HEK293 (cell line): ENCODE data around the gene ACADVL.

ENCODE experiments used
- CTCF ChIA-PET: fragments of 350-600 bp; formaldehyde crosslinking; extraction: SDS; loops from one replicate; lab custom pipeline; 2021; ENCODE audit warnings: antibody characterized with exemption; lab: Yijun Ruan, JAX
- POLR2A ChIA-PET: fragments of 300-600 bp; formaldehyde crosslinking; extraction: SDS; loops from one replicate; lab custom pipeline; 2020; ENCODE audit warnings: antibody characterized with exemption, inconsistent platforms; lab: Yijun Ruan, JAX
- H3K27ac ChIP-seq: fragments of 200-500 bp; sonication (Bioruptor generic); 2 replicates; pipeline ENCODE4 v1.5.1; 2014; ENCODE audit warnings: low read depth, low read length, control low read depth, inconsistent platforms; ENCODE audit errors: extremely low read depth
- H3K36me3 ChIP-seq, 2 experiments: fragments of 200-500 bp in 1 of 2; sonication (Bioruptor generic) in 1 of 2; 1 replicate in 1 of 2; 2 replicates in 1 of 2; pipeline ENCODE4 v1.5.1; 2014 to 2017; ENCODE audit warnings: inconsistent platforms in 2 of 2, low read length in 2 of 2; ENCODE audit not compliant: control insufficient read depth in 2 of 2, insufficient read depth in 1 of 2
- H3K4me1 ChIP-seq: fragments of 200-500 bp; sonication (Bioruptor generic); 2 replicates; pipeline ENCODE4 v1.5.1; 2014; ENCODE audit warnings: mild to moderate bottlenecking, low read length, inconsistent platforms; ENCODE audit not compliant: control insufficient read depth, insufficient read depth
- H3K4me3 ChIP-seq: 2 replicates; pipeline ENCODE4 v1.5.1; 2011; ENCODE audit warnings: low read depth, mild to moderate bottlenecking, control low read depth, low read length, moderate library complexity
- H3K9me3 ChIP-seq: fragments of 200-500 bp; sonication (Bioruptor generic); 2 replicates; pipeline ENCODE4 v1.5.1; 2014; ENCODE audit warnings: low read depth, low read length, inconsistent platforms; ENCODE audit not compliant: control insufficient read depth, insufficient read depth
- EGR2 ChIP-seq: fragments of 450-650 bp; formaldehyde crosslinking; IDR thresholded peaks from 2 replicates; pipeline ENCODE4 v1.5.1; 2016; ENCODE audit warnings: low read depth, missing biosample characterization, missing genetic modification characterization
- HIC1 ChIP-seq: fragments of 450-650 bp; formaldehyde crosslinking; IDR thresholded peaks from 2 replicates; pipeline ENCODE4 v1.5.1; 2016; ENCODE audit warnings: missing biosample characterization, missing genetic modification characterization
- IKZF3 ChIP-seq: fragments of 450-650 bp; IDR thresholded peaks from 2 replicates; pipeline ENCODE4 v1.5.0; 2018; ENCODE audit warnings: missing biosample characterization, mild to moderate bottlenecking, missing genetic modification characterization, moderate library complexity
- INSM2 ChIP-seq: fragments of 450-650 bp; formaldehyde crosslinking; IDR thresholded peaks from 2 replicates; pipeline ENCODE4 v1.5.1; 2016; ENCODE audit warnings: missing biosample characterization, missing genetic modification characterization
- KLF16 ChIP-seq: fragments of 450-650 bp; formaldehyde crosslinking; IDR thresholded peaks from 2 replicates; pipeline ENCODE4 v1.5.1; 2017; ENCODE audit warnings: missing biosample characterization, missing genetic modification characterization
- OSR2 ChIP-seq: fragments of 450-650 bp; formaldehyde crosslinking; IDR thresholded peaks from 2 replicates; pipeline ENCODE4 v1.5.1; 2016; ENCODE audit warnings: missing biosample characterization, missing genetic modification characterization
- ZBTB17 ChIP-seq: fragments of 450-650 bp; formaldehyde crosslinking; IDR thresholded peaks from 2 replicates; pipeline ENCODE4 v1.5.1; 2016; ENCODE audit warnings: missing biosample characterization, missing genetic modification characterization
- ZBTB20 ChIP-seq: fragments of 450-650 bp; formaldehyde crosslinking; IDR thresholded peaks from 2 replicates; pipeline ENCODE4 v1.5.1; 2016; ENCODE audit warnings: missing biosample characterization, missing genetic modification characterization
- ZBTB21 ChIP-seq: fragments of 450-650 bp; formaldehyde crosslinking; IDR thresholded peaks from 2 replicates; pipeline ENCODE4 v1.5.1; 2017; ENCODE audit warnings: missing biosample characterization, missing genetic modification characterization
- ZBTB8A ChIP-seq: fragments of 450-650 bp; formaldehyde crosslinking; IDR thresholded peaks from 2 replicates; pipeline ENCODE4 v1.5.1; 2016; ENCODE audit warnings: missing biosample characterization, missing genetic modification characterization
- ZFHX2 ChIP-seq: fragments of 450-650 bp; formaldehyde crosslinking; conservative IDR thresholded peaks from 2 replicates; pipeline ENCODE4 v1.5.1; 2016; ENCODE audit warnings: missing biosample characterization, missing genetic modification characterization
- ZFP41 ChIP-seq: fragments of 450-650 bp; formaldehyde crosslinking; IDR thresholded peaks from 2 replicates; pipeline ENCODE4 v1.5.1; 2016; ENCODE audit warnings: missing biosample characterization, missing genetic modification characterization, borderline replicate concordance
- ZNF341 ChIP-seq: fragments of 450-650 bp; formaldehyde crosslinking; IDR thresholded peaks from 2 replicates; pipeline ENCODE4; 2016; ENCODE audit warnings: low read depth, missing biosample characterization, missing genetic modification characterization
- ZNF366 ChIP-seq: fragments of 450-650 bp; formaldehyde crosslinking; conservative IDR thresholded peaks from 2 replicates; pipeline ENCODE4 v1.5.1; 2016; ENCODE audit warnings: missing biosample characterization, missing genetic modification characterization
- ZNF37A ChIP-seq: fragments of 450-650 bp; IDR thresholded peaks from 2 replicates; pipeline ENCODE4 v1.5.1; 2018; ENCODE audit warnings: missing biosample characterization, missing genetic modification characterization
- ZNF416 ChIP-seq: fragments of 450-650 bp; formaldehyde crosslinking; IDR thresholded peaks from 2 replicates; pipeline ENCODE4 v1.5.1; 2016; ENCODE audit warnings: missing biosample characterization, missing genetic modification characterization
- ZNF600 ChIP-seq: fragments of 450-650 bp; formaldehyde crosslinking; IDR thresholded peaks from 2 replicates; pipeline ENCODE4 v1.5.1; 2016; ENCODE audit warnings: missing biosample characterization, missing genetic modification characterization
- ZNF629 ChIP-seq: fragments of 450-650 bp; formaldehyde crosslinking; IDR thresholded peaks from 2 replicates; pipeline ENCODE4 v1.5.1; 2017; ENCODE audit warnings: missing biosample characterization, missing genetic modification characterization
- ZNF658 ChIP-seq: fragments of 450-650 bp; formaldehyde crosslinking; IDR thresholded peaks from 2 replicates; pipeline ENCODE4; 2016; ENCODE audit warnings: missing biosample characterization, missing genetic modification characterization
- ZSCAN23 ChIP-seq: fragments of 450-650 bp; formaldehyde crosslinking; IDR thresholded peaks from 2 replicates; pipeline ENCODE4 v1.5.1; 2016; ENCODE audit warnings: missing biosample characterization, missing genetic modification characterization
- TF ChIP-seq, protein P1 (sequence below): fragments of 450-650 bp; formaldehyde crosslinking; IDR thresholded peaks from 2 replicates; pipeline ENCODE4 v1.5.1; 2016; ENCODE audit warnings: missing biosample characterization, missing genetic modification characterization
- TF ChIP-seq, protein P2 (sequence below): fragments of 450-650 bp; formaldehyde crosslinking; IDR thresholded peaks from 2 replicates; pipeline ENCODE4 v1.5.1; 2016; ENCODE audit warnings: missing biosample characterization, missing genetic modification characterization
- TF ChIP-seq, protein P3 (sequence below): sonication (generic); formaldehyde crosslinking; IDR thresholded peaks from 2 replicates; pipeline ENCODE4 v1.8.1; 2022; ENCODE audit warnings: mild to moderate bottlenecking, moderate library complexity, missing genetic modification reagents
- TF ChIP-seq, protein P4 (sequence below): fragments of 450-650 bp; formaldehyde crosslinking; IDR thresholded peaks from 2 replicates; pipeline ENCODE4 v1.5.1; 2017; ENCODE audit warnings: missing biosample characterization, missing genetic modification characterization

The ACADVL gene

GRCh38 chr17:7214300-7215135 is 5.2 kb upstream of the ACADVL start (continued):
- TF ChIP-seq INSM2 (peak; percentile 24; the same call in 1 of the 2 replicates), ZNF629 (peak; percentile 68; the same call in 1 of the 2 replicates), ZNF658 (tag by site-specific recombination) (no peak), OSR2 (tag by site-specific recombination) (peak; percentile 58), KLF16 (tag by site-specific recombination) (peak; percentile 78), EGR2 (tag by site-specific recombination) (peak; percentile 95), ZSCAN23 (tag by site-specific recombination) (no peak; the same call in 1 of the 2 replicates), ZNF341 (peak; percentile 50), ZBTB8A (tag by site-specific recombination) (no peak)
- TF ChIP-seq, all 188 proteins: peak for 44

GRCh38 chr17:7215136-7215638 is 4.6 kb upstream of the ACADVL start:
- ChIA-PET POLR2A (interaction anchor here (0.8 to 2.7 kb wide), 8 partner anchors 8 to 642 kb away, joined by 3 to 10 read pairs (median 4); partner anchors contain the start of genes DVL2, GABARAP, NAA38 and PHF23), CTCF (interaction anchor here (1.2 to 2.3 kb wide), 4 partner anchors 8 to 169 kb away, joined by 7 to 12 read pairs (median 9); no protein-coding TSS in a partner anchor)
- no peaks in the 10 kb centered on the region for H3K9me3 ChIP-seq
- no peaks in the 10 kb centered on the region for H3K36me3 ChIP-seq
- peaks cover 11% of the 10 kb centered on the region for H3K4me1 ChIP-seq
- no peak for TF ChIP-seq ZFP41 (tag by site-specific recombination)
- TF ChIP-seq, protein P1, sequence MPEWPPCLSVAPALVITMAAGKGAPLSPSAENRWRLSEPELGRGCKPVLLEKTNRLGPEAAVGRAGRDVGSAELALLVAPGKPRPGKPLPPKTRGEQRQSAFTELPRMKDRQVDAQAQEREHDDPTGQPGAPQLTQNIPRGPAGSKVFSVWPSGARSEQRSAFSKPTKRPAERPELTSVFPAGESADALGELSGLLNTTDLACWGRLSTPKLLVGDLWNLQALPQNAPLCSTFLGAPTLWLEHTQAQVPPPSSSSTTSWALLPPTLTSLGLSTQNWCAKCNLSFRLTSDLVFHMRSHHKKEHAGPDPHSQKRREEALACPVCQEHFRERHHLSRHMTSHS (tag by site-specific recombination): no peak
- TF ChIP-seq ZBTB20 (tag by site-specific recombination): peak; percentile 96
- no peak for TF ChIP-seq HIC1 (tag by site-specific recombination)
- peak; percentile 7; the same call in 1 of the 2 replicates for TF ChIP-seq IKZF3 (tag by site-specific recombination)
- TF ChIP-seq, protein P2, sequence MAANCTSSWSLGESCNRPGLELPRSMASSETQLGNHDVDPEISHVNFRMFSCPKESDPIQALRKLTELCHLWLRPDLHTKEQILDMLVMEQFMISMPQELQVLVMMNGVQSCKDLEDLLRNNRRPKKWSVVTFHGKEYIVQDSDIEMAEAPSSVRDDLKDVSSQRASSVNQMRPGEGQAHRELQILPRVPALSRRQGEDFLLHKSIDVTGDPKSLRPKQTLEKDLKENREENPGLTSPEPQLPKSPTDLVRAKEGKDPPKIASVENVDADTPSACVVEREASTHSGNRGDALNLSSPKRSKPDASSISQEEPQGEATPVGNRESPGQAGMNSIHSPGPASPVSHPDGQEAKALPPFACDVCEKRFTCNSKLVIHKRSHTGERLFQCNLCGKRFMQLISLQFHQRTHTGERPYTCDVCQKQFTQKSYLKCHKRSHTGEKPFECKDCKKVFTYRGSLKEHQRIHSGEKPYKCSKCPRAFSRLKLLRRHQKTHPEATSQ (tag by site-specific recombination): no peak
- peak; percentile 44; the same call in 1 of the 2 replicates for TF ChIP-seq ZNF600 (tag by site-specific recombination)
- no peak for TF ChIP-seq ZNF366 (tag by site-specific recombination)
- no peak for TF ChIP-seq ZBTB21 (tag by site-specific recombination)
- TF ChIP-seq, protein P3, sequence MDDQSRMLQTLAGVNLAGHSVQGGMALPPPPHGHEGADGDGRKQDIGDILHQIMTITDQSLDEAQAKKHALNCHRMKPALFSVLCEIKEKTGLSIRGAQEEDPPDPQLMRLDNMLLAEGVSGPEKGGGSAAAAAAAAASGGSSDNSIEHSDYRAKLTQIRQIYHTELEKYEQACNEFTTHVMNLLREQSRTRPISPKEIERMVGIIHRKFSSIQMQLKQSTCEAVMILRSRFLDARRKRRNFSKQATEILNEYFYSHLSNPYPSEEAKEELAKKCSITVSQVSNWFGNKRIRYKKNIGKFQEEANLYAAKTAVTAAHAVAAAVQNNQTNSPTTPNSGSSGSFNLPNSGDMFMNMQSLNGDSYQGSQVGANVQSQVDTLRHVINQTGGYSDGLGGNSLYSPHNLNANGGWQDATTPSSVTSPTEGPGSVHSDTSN (CRISPR knock-in tag): 0 out of 2 replicates have a peak, but pooled peaks have one; percentile 23
- peak; percentile 70; the same call in 1 of the 2 replicates for TF ChIP-seq ZBTB17 (tag by site-specific recombination)
- peak; percentile 38 for TF ChIP-seq ZFHX2 (tag by site-specific recombination)
- TF ChIP-seq EGR2 (tag by site-specific recombination): peak; percentile 31; the same call in 1 of the 2 replicates
- TF ChIP-seq, protein P4, sequence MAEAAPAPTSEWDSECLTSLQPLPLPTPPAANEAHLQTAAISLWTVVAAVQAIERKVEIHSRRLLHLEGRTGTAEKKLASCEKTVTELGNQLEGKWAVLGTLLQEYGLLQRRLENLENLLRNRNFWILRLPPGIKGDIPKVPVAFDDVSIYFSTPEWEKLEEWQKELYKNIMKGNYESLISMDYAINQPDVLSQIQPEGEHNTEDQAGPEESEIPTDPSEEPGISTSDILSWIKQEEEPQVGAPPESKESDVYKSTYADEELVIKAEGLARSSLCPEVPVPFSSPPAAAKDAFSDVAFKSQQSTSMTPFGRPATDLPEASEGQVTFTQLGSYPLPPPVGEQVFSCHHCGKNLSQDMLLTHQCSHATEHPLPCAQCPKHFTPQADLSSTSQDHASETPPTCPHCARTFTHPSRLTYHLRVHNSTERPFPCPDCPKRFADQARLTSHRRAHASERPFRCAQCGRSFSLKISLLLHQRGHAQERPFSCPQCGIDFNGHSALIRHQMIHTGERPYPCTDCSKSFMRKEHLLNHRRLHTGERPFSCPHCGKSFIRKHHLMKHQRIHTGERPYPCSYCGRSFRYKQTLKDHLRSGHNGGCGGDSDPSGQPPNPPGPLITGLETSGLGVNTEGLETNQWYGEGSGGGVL (tag by site-specific recombination): no peak
- no peak for TF ChIP-seq OSR2 (tag by site-specific recombination)
- TF ChIP-seq ZNF37A (tag by site-specific recombination): no peak
- no peak for TF ChIP-seq ZNF416
- TF ChIP-seq, all 188 proteins: peak for 7
- Histone ChIP-seq H3K27ac (no peak overlapping the region), H3K4me3 (no peak overlapping the region)
